ENCODE measurements around the gene SLC5A4. TPM values are rescaled to one million over a fixed set of nuclear protein-coding genes. Genes with fewer than 3 reads are reported as not detected.

SLC5A4 gene
- total RNA-seq, 1 experiment from 2014 or later: not detected

- H2AFZ ChIP-seq (ENCODE audit: low read length): no peak overlapping the region
- no peak overlapping the region for H3K14ac ChIP-seq (ENCODE audit: insufficient read depth, low read length)
- no peaks in the 10 kb centered on the region; a peak in 1 of 7 replicates for H3K36me3 Mint-ChIP-seq (ENCODE audit: insufficient read depth in 1 of 3, low read depth in 3 of 3)
- no peaks in the 10 kb centered on the region for H3K79me1 ChIP-seq (ENCODE audit: insufficient read depth, low read depth, low read length, poor library complexity, severe bottlenecking)
- no peak overlapping the region for H3K18ac ChIP-seq (ENCODE audit: insufficient read length, low read depth, low read length)
- WGBS (ENCODE audit: extremely low coverage, insufficient read length, low lambda C conversion rate): no CpG with 5 or more reads among the region's 22 CpGs
- H3K27ac Mint-ChIP-seq: no peak overlapping the region; a peak in 2 of 7 replicates
- H3K9me3 Mint-ChIP-seq: no peaks in the 10 kb centered on the region
- peaks cover 13% of the 10 kb centered on the region for H3K23me2 ChIP-seq (ENCODE audit: insufficient read length, low read depth, low read length, poor library complexity, severe bottlenecking)
- peaks cover 74% of the 10 kb centered on the region for H3K27me3 Mint-ChIP-seq (ENCODE audit: low read depth)
- H2BK120ac ChIP-seq (ENCODE audit: low read depth, low read length, poor library complexity, severe bottlenecking): no peak overlapping the region
- no peak overlapping the region for H3K4me2 ChIP-seq (ENCODE audit: insufficient read depth, insufficient read length, low read length)
- peak; percentile 70 for TF ChIP-seq CTCF (conservative IDR thresholded peaks at IDR 0.05)
- no peak overlapping the region for H2AK5ac ChIP-seq (ENCODE audit: insufficient read length, low read length)
- H4K8ac ChIP-seq (replicated peaks; ENCODE audit: insufficient read length, low read depth, low read length): no peak overlapping the region
- no peak overlapping the region for H3T11ph ChIP-seq (ENCODE audit: low read length)
- no peak overlapping the region for H3K56ac ChIP-seq (ENCODE audit: insufficient read length, low read depth, low read length)
- no peak overlapping the region; the same call in 1 of the 2 replicates for H2BK15ac ChIP-seq (ENCODE audit: low read depth, low read length)
- H3K23ac ChIP-seq (ENCODE audit: insufficient read length, low read depth, low read length): no peak overlapping the region
- H3K9me3 ChIP-seq (ENCODE audit: control insufficient read depth, low read depth, low read length): no peaks in the 10 kb centered on the region
- H3K9ac ChIP-seq (ENCODE audit: extremely low read depth, insufficient read length, low read length): no peak overlapping the region
- no peak overlapping the region for H2BK12ac ChIP-seq (ENCODE audit: insufficient read length, low read depth, low read length)
- no peaks in the 10 kb centered on the region; the same call in 1 of the 2 replicates for H3K4me1 ChIP-seq (ENCODE audit: insufficient read depth, low read length)
- no peak overlapping the region for H4K5ac ChIP-seq (ENCODE audit: insufficient read length, low read depth, low read length)
- no peak overlapping the region for H4K91ac ChIP-seq (ENCODE audit: insufficient read length, low read depth, low read length)
- peaks cover 8% of the 10 kb centered on the region; the same call in 1 of the 2 replicates for H3K27me3 ChIP-seq (ENCODE audit: insufficient read depth, low read length)
- H2BK20ac ChIP-seq (ENCODE audit: low read depth, low read length, poor library complexity, severe bottlenecking): no peak overlapping the region
- peaks cover 16 to 41% of the 10 kb centered on the region in 2 experiments for H3K4me1 Mint-ChIP-seq
- H3K79me2 ChIP-seq (ENCODE audit: insufficient read depth, low read length): no peaks in the 10 kb centered on the region
- peak; percentile 87 for DNase-seq
- H4K20me1 ChIP-seq (ENCODE audit: control insufficient read depth, insufficient read depth, insufficient read length): no peaks in the 10 kb centered on the region
- H3K27ac ChIP-seq (ENCODE audit: insufficient read length, low read depth, low read length): no peak overlapping the region
- no peak overlapping the region for H2BK5ac ChIP-seq (ENCODE audit: insufficient read length, low read length)
- no peak overlapping the region; a peak in 1 of 5 replicates for H3K4me3 Mint-ChIP-seq
- no peak overlapping the region for H3K4ac ChIP-seq (ENCODE audit: low read depth, low read length)
Observed at GRCh38 chr22:32206774-32207758, 48.1 kb downstream of the SLC5A4 start.

All from H9 (cell line).